Suppressor macrophage (primary cell): ENCODE results near the gene RUNDC3A.
A peak's percentile ranks its signal among the peaks of the same experiment; 100 is the strongest.
"Not testable (repeated sequence)": the region's sequence is repeated elsewhere in the genome, so short reads cannot be mapped to it uniquely, and the experiment has no call there.

ENCODE experiments used
- DNase-seq, 4 experiments: peaks; one replicate each; pipeline ENCODE4 v3.0.0-alpha.2; 2020 to 2022

The RUNDC3A gene

GRCh38 chr17:44320066-44320465 lies 11.7 kb downstream of the RUNDC3A start:
- DNase-seq = no peak

GRCh38 chr17:44321246-44322120 lies 13.1 kb downstream of the RUNDC3A start:
- DNase-seq = no peak

- DNase-seq = no peak
These were observed 14.0 kb downstream of the RUNDC3A start for GRCh38 chr17:44322236-44322895.

- DNase-seq = no peak
These were observed 15.1 kb downstream of the RUNDC3A start for GRCh38 chr17:44323359-44324091.

- DNase-seq = peak; percentile 31 to 55 (median 40)
These were observed 15.7 kb downstream of the RUNDC3A start for GRCh38 chr17:44324092-44324570.

- peak; percentile 97 to 99 (median 98) for DNase-seq
These were observed 16.3 kb downstream of the RUNDC3A start, which contains the start of gene SLC25A39 for GRCh38 chr17:44324571-44325275. SLC25A39 (minus strand) TSS chr17:44324823; CDS start chr17:44323562, 1,261 bp downstream.

GRCh38 chr17:44326861-44327444 lies 18.6 kb downstream of the RUNDC3A start:
- peak; percentile 96 to 98 (median 98) for DNase-seq

GRCh38 chr17:44327715-44328449 lies 19.5 kb downstream of the RUNDC3A start:
- DNase-seq = no peak

GRCh38 chr17:44329516-44329915 lies 21.1 kb downstream of the RUNDC3A start:
- not testable (repeated sequence) for DNase-seq

GRCh38 chr17:44330263-44330662 lies 21.9 kb downstream of the RUNDC3A start:
- DNase-seq = not testable (repeated sequence)

- DNase-seq = peak; percentile 90 to 94 (median 92)
These were observed 22.9 kb downstream of the RUNDC3A start for GRCh38 chr17:44331249-44331760.

GRCh38 chr17:44333371-44333770 lies 25.0 kb downstream of the RUNDC3A start:
- DNase-seq = peak; percentile 74 to 91 (median 86)

- DNase-seq = no peak
These were observed 25.9 kb downstream of the RUNDC3A start for GRCh38 chr17:44334315-44334714.

GRCh38 chr17:44334727-44335126 lies 26.3 kb downstream of the RUNDC3A start:
- peak; percentile 58 to 77 (median 72) for DNase-seq

- DNase-seq = peak; percentile 63 to 81 (median 76)
These were observed 27.2 kb downstream of the RUNDC3A start for GRCh38 chr17:44335564-44335963.

GRCh38 chr17:44335968-44336367 lies 27.6 kb downstream of the RUNDC3A start:
- no peak for DNase-seq

- DNase-seq = peak; percentile 87 to 91 (median 89)
These were observed 30.3 kb downstream of the RUNDC3A start for GRCh38 chr17:44338702-44339101.

GRCh38 chr17:44340553-44340952 lies 32.2 kb downstream of the RUNDC3A start:
- DNase-seq = not testable (repeated sequence)

- no peak for DNase-seq
These were observed 35.3 kb downstream of the RUNDC3A start for GRCh38 chr17:44343510-44344209.

- peak; percentile 95 to 99 (median 98) for DNase-seq
These were observed 36.6 kb downstream of the RUNDC3A start, which contains the start of gene GRN for GRCh38 chr17:44344939-44345453. GRN (plus strand) TSS chr17:44345302; CDS start chr17:44349165, 3,863 bp downstream.
